ENCODE measurements around the gene PASK. TPM values are rescaled to one million over a fixed set of nuclear protein-coding genes. Genes with fewer than 3 reads are reported as not detected.

The PASK gene
- total and polyA plus RNA-seq, 9 of the 15 experiments (the other 6 are each of a cell fraction or from before 2014, with no cell fraction given) = 1.5 to 30.3 (median 9.9) TPM

DNA sequence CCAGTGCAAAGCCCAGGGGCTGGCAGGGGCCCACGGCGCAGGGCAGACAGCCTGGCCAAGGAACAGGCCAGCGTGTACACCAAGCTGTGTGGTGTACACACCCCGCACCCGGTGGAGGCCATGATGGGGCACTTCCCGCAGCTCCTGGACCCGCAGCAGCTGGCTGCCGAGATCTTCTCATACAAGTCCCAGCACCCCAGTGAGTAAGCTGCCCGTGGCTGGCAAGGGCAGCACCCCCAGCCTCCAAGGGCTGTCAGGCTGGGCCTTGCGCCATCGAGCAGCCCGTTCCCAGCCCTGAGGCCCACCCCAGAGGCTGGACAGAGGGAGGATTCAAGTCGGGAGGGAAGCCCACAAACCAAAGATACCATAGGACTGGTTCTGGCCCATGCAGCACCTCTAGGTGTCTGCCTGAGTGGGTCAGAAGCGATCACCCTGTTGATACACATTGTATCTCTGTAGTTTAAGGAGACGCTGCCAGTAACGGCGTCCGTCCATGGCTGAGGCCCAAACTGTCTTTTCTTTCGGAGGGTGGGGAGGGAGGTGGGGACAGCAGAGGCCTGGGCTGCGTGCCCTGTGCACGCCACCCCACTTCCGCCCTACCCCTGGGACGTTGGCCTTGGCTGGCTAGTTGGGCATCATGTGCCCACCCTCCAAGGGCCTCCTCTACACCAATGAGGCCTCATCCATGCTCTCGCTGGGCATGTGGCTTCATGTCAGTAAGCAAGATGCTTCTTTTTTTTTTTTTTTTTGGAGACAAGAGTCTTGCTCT, 30.4 kb downstream of the PASK start:
- Histone ChIP-seq H3K36me3 (ENCODE audit: control insufficient read depth, insufficient read depth, low read length) (peaks cover 17% of the 10 kb centered on the region; the same call in 1 of the 3 replicates), H3K9me1 (ENCODE audit: control insufficient read depth, insufficient read depth, low read length) (no peaks in the 10 kb centered on the region), H3K4me1 (replicated peaks in 1 of 2; ENCODE audit: control insufficient read depth in 2 of 2, insufficient read depth in 2 of 2, low read length in 2 of 2) (no peaks in the 10 kb centered on the region), H3K27me3 (ENCODE audit: control insufficient read depth in 2 of 2, insufficient read depth in 2 of 2, low read length in 2 of 2) (no peaks in the 10 kb centered on the region), H2AFZ (ENCODE audit: low read depth, low read length) (no peak overlapping the region), H3K79me2 (ENCODE audit: control insufficient read depth, insufficient read depth, low read length) (no peaks in the 10 kb centered on the region), H3K4me3 (no peak overlapping the region), H3K9me3 (replicated peaks; ENCODE audit: control insufficient read depth, insufficient read depth, low read depth, low read length) (no peaks in the 10 kb centered on the region), H4K20me1 (replicated peaks; ENCODE audit: control insufficient read depth, insufficient read depth, low read length) (no peaks in the 10 kb centered on the region), H3K9ac (ENCODE audit: insufficient read depth in 1 of 2, low read depth in 2 of 2, low read length in 2 of 2) (no peak overlapping the region; a peak in 1 of 4 replicates), H3K27ac (ENCODE audit: extremely low read depth, low read depth, low read length) (no peak overlapping the region), H3K4me2 (ENCODE audit: insufficient read depth, low read length) (no peak overlapping the region)
- BruUV-seq (replicated peaks) = no TSS peak
- POLR2A ChIA-PET = no interaction called here
- DNase-seq (ENCODE audit: extremely low read depth in 1 of 4, low spot score in 3 of 4) (no peak), ATAC-seq (no peak), FAIRE-seq (no peak)
- TF ChIP-seq, protein P1, sequence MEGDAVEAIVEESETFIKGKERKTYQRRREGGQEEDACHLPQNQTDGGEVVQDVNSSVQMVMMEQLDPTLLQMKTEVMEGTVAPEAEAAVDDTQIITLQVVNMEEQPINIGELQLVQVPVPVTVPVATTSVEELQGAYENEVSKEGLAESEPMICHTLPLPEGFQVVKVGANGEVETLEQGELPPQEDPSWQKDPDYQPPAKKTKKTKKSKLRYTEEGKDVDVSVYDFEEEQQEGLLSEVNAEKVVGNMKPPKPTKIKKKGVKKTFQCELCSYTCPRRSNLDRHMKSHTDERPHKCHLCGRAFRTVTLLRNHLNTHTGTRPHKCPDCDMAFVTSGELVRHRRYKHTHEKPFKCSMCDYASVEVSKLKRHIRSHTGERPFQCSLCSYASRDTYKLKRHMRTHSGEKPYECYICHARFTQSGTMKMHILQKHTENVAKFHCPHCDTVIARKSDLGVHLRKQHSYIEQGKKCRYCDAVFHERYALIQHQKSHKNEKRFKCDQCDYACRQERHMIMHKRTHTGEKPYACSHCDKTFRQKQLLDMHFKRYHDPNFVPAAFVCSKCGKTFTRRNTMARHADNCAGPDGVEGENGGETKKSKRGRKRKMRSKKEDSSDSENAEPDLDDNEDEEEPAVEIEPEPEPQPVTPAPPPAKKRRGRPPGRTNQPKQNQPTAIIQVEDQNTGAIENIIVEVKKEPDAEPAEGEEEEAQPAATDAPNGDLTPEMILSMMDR (IDR thresholded peaks at IDR 0.05 in 2 of 3, conservative IDR thresholded peaks at IDR 0.05 in 1 of 3; ENCODE audit: insufficient read depth in 2 of 3, low read depth in 1 of 3, low read length in 3 of 3) = no peak
- CTCF ChIA-PET (ENCODE audit: low intra/inter-chr PET ratio) = no interaction called here
- intact Hi-C loops (cut with micrococcal nuclease) = no loop called here
- in situ Hi-C loops (cut with MboI) = no loop called here
- 82% methylated on average over 11 of the region's 24 CpGs for WGBS (ENCODE audit: insufficient coverage, low coverage, missing lambda C conversion rate)
